Measurements from ENCODE around the gene SDCCAG8.
"Not testable (repeated sequence)": the region's sequence is repeated elsewhere in the genome, so short reads cannot be mapped to it uniquely, and the experiment has no call there.

Gene SDCCAG8

DNA sequence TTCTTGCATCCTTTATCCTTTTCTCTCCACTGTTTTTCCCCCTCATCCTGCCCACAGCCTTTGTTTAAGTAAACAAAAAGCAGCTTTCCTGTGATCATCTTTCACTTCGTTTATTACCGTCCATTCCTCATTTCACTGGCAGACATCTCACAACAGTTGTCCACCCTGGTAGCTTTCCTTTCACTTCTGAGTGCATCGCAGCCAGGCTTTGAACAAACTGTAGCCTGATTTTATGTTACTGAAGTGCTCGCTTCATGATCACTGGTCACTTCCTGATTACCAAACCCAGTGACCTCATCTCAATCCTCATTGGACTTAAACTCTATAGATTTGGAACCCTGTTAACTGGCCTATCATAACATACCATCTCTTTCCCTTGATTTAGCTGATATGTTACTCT is 67.7 kb downstream of the SDCCAG8 start:
- no peak for DNase-seq (ENCODE audit: extremely low read depth in 1 of 2, low read depth in 1 of 2)

DNA sequence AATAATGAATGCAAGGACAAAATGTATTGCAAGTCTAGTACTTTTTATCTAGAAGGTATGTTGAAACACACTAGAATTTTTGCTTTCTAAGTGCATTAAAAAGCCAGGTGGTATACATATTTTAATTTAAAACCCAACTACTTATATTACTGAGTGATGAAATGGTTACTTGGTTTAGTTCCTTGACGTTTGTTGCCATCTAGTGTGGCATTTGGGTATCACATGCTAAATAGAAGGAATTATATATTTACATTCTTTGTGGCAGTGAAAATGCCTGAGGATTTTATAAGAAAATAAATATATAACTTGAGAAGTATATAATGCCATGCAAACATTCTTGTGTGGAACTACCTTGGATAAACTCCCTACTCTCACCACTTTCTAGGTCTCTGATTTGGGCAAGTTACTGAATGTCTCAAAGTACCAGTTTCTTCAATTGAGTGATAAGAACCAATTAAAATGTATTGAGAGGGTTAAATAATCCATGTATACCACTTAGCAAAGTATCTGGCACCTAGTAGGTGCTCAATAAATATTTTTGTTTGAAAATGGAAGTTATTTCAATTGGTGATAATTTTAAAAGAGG is 69.6 kb downstream of the SDCCAG8 start:
- DNase-seq (ENCODE audit: extremely low read depth in 1 of 2, low read depth in 1 of 2) = no peak

DNA sequence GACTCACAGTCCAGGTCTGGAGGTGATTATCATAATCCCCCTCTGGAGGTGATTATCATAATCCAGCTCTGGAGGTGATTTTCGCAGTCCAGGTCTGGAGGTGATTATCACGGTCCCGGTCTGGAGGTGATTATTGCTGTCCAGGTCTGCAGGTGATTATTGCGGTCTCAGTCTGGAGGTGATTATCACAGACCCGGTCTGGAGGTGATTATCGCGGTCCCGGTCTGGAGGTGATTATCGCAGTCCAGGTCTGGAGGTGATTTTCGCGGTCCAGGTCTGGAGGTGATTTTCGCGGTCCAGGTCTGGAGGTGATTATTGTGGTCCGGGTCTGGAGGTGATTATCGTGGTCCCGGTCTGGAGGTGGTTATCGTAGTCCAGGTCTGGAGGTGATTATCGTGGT is 76.6 kb downstream of the SDCCAG8 start:
- no peak for DNase-seq (ENCODE audit: extremely low read depth in 1 of 2, low read depth in 1 of 2)

DNA sequence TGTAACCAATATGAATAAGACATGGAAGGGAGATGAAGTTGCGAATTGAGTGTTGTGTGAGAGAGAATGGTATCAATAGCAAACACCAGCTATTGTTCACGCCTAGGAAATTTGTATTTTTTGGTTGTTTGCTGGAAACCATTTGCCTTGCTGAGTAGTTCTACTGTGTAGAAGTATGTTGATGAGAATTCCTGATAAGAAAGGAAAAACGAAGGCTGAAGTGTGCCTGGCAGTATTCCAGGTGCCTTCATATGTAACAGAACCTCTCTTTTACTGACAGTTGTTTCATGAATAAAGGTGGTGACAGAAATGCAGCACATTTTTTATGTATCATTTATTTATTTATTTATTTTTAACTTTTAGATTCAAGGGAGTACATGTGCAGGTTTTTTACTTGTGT is 79.5 kb downstream of the SDCCAG8 start:
- no peak for DNase-seq (ENCODE audit: extremely low read depth in 1 of 2, low read depth in 1 of 2)

DNA sequence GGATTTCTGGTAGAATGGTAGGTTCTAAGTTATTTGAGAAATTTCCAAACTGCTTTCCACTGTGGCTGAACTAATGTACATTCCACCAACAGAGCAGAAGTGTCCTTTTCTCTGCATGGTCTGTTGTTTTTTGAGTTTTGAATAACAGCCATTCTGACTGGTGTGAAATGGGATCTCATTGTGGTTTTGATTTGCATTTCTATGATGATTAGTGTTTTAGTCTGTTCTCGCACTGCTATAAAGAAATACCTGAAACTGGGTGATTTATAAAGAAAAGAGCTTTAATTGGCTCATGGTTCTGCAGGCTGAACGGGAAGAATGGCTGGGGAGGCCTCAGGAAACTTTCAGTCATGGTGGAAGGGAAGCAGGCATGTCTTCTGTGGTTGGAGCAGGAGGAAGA is 80.3 kb downstream of the SDCCAG8 start:
- no peak for DNase-seq (ENCODE audit: extremely low read depth in 1 of 2, low read depth in 1 of 2)

DNA sequence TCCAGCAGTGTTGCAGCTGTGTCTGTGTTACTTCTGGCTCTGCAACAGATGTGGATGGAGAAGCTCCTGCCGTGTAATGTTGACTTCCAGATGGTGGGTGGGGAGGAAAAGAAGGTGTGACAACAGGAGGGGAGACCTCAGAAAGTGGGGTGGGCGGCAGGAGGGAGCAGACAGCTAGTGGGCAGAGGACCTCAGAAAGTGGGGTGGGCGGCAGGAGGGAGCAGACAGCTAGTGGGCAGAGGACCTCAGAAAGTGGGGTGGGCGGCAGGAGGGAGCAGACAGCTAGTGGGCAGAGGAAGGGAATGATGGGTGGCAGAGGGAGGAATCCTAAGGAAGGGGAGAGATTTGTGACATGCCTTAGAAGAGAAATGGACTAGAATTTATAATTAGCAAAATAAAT is 83.0 kb downstream of the SDCCAG8 start:
- DNase-seq (ENCODE audit: extremely low read depth in 1 of 2, low read depth in 1 of 2) = not testable (repeated sequence)

DNA sequence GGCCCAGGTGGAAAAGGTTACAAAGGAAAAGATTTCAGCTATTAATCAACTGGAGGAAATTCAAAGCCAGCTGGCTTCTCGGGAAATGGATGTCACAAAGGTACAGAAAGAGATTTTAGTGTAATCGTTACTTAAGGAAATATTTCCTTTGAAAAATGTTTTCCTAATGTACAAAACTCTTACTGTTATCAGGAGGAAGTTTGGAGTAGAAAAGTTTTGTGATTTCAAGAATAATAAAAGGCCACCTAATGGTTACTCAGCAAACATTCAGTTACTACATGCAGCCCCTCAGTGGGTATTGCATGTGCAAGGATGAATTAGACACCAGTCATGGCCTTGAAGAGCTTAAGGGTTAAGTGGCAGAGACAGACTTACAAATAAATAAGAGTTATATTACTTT is 85.2 kb downstream of the SDCCAG8 start:
- no peak for DNase-seq (ENCODE audit: extremely low read depth in 1 of 2, low read depth in 1 of 2)

DNA sequence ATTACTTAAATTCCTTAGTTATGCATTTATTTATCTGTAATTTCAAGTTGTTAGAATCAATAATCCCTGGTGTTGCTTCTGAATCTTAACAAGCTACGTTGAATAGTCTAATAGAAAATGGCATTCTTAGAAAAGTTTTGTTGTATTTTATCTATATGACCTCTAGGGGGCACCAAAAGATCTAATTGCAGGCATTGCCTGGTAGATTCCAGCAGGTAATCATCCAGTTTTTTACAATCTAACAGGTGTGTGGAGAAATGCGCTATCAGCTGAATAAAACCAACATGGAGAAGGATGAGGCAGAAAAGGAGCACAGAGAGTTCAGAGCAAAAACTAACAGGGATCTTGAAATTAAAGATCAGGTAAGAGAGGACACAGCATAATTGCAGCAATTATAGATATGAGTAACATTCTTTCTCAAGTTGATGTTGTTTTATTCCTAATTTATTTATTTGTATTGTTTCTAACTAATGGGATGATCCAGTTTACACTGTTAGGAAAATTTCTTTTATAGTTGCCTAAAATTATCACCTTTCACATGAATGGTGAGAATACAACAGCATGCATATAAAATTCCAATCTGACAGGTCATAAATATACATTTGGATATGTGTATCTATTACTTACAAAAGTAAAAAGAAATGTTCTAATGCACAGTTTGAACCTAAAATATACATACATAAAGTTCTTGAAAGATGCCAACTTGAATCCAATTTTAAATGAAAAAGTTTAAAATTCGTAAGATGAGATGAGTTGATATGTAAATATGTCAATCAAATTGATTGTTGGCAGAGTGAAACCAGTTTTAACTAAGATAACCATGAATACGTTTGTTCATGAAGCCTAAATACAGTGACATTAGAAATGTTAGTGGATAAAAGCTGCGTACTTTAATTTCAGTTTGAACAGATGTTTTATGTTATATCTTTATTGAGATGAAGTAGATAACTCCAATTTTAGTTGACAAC is 88.4 kb downstream of the SDCCAG8 start:
- no peak for DNase-seq (ENCODE audit: extremely low read depth in 1 of 2, low read depth in 1 of 2)

DNA sequence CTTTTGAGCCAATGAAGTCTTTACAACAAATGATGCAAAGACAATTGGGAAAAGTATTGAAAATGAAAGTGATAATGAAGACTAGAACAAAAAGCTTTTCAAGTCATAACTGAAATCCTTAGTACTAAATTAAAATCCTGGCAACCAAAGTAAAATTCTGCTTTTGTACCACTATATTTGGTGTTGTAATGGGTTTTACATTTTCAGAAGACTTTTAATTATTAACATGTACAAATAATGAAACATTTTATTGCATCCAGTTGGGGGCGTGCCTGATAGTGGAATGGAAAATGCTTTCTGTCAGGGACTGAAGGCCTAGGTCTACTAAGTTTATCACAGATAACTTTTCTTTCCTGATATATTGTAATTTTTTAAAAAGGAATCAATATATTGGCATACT is 89.4 kb downstream of the SDCCAG8 start:
- no peak for DNase-seq (ENCODE audit: extremely low read depth in 1 of 2, low read depth in 1 of 2)

DNA sequence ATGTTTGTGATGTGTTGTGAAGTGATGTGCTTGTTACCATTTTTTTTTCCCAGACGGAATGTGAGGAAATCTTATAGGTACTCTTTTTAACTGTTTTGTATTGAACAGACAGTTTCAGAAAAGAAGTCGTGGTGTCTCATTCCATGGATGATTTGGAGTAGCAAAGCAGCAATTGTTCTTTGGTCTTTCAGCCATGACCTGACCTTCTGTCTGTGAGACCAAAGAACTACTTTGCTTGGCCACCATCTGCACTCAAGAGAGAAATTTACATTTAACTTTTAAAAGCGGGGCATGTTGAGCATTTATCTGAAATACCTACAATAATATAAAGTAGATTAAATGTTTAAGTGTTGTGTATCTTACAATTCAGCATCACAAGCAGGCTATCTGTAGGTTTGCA is 90.2 kb downstream of the SDCCAG8 start:
- no peak for DNase-seq (ENCODE audit: extremely low read depth in 1 of 2, low read depth in 1 of 2)

DNA sequence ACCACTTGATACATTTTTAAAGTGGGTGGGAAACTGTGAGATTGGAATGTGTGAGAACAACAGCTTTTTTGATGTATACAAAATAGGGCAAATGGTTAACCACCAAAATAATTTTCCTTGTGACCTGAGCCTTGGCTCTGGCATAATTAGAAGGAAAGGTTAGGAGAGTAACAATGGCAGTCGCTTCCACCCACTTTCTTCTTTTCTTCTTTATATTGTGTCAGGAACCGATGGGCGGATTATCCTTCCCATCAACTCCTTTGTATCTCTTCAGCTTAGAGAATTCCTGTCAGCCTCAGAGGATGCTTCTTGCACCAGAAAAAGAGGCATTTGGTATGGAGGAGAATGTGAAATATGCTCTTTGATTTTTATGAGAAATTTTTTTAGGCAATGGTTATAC is 90.6 kb downstream of the SDCCAG8 start:
- DNase-seq (ENCODE audit: extremely low read depth in 1 of 2, low read depth in 1 of 2) = no peak

DNA sequence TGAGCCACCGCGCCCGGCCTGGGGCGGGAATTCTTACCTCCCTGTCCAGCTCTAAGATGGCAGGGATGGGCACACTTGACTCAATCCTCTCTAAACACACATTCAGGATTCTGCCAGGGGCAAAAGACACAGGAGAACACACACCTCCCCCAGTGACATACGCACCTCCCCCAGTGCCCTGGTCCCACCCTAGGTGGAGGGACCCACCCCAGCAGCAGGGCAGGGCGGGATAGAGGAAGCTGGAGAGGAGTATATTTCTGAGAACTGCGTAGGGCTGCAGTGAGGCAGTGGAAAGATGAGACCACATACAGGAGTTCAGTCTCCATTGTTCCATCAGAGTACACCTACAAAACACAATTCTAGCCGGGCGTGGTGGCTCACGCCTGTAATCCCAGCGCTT is 92.5 kb downstream of the SDCCAG8 start:
- DNase-seq (ENCODE audit: extremely low read depth in 1 of 2, low read depth in 1 of 2) = no peak

DNA sequence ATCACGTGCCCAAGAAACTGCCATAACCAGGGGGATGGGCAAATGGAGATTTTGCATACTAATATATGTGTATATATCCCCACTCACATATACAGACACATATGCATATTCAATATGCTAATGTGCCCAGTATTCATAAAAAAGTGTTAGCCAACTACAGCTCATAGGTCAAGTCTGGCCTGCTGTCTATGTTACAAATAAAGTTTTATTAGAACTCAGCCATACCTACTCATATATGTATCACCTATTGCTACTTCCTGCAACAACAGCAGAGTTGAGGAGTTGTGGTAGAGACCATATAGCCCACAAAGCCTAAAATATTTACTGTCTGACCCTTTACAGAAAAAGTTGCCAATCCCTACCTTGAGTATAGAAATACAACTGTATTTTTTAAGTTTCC is 93.3 kb downstream of the SDCCAG8 start:
- no peak for DNase-seq (ENCODE audit: extremely low read depth in 1 of 2, low read depth in 1 of 2)

DNA sequence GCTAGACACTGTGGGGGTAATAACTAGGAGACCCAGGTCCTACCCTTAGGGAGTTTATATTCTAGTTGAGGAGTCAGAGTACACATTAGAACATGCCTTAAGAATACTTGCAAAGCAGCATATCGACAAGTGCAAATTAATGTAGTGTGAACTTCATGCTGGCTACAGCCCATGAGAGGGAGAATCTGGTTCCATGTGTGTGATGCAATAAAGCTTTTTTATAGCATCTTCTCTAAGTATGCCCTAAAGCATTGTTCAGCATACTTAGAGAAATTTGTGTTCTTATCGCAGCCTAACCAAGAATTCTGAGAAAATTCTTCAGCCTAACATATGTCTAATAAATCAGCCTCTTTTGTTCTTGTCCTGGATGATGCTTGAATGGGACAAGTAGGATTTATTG is 95.5 kb downstream of the SDCCAG8 start:
- no peak for DNase-seq (ENCODE audit: extremely low read depth in 1 of 2, low read depth in 1 of 2)

DNA sequence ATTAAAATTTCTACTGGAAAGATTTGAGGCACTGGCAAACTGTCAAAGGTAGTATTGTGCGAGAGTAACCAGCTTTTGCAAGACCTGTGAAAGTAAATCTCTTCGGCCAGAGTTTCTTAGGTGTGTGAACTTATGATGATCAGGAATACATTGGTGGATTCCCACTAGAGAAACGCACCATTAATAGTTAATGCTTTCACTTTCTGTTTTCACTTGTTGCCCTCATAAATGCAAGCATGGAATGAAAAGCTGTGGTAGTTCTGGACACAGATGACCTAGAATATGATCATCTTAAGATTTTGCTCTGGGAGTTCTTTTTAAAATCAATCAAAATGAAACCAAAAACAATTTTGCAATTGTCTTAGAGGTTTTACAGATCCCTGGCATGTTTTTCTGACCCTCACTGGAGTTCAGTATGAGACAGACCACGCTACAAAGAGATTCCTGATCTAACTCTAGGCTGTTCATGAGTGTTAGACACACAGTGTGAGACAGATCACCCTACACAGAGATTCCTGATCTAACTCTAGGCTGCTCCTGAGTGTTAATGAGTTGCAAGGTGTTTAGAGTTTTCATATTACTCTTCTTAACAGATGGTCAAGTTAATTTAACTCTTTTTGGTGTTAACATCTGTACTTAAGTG is 98.8 kb downstream of the SDCCAG8 start:
- no peak for DNase-seq (ENCODE audit: extremely low read depth in 1 of 2, low read depth in 1 of 2)

DNA sequence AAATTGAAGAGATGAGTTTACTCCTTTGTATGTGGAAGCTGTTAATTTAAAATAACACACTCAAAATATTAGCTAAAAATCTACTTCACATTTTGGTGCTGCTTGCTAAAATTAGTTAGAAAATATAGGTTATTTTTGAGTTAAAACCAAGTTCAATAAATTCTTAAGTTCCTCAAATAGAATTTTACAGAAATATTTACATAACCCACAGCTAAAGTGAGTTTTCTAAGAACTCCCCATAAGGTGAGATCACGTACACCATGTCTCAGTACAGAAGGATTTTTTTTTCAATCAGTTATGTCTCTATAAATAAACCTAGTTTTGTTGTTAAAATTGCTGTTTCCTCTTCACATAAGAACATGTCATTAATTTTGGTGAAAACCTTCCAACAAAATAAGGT is 108.0 kb downstream of the SDCCAG8 start:
- DNase-seq (ENCODE audit: extremely low read depth in 1 of 2, low read depth in 1 of 2) = no peak

DNA sequence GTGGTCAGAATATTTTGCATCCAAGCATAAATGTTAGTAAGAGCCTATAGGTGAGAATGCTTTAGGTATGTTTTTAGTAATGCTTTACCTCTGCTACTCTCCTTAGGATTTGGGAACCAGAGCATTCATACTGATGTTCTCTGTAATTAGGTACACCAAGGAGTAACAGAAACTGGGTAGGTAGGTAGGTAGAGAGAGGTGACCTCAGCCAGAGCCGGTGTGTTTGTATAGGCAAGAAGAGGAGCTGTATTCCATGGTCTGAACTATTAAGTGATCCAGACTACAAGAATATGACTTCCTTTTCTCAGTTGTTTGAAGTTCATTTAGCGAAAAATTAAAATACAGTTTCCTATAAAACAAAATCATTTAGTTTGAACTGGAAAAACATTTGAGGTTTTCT is 108.5 kb downstream of the SDCCAG8 start:
- no peak for DNase-seq (ENCODE audit: extremely low read depth in 1 of 2, low read depth in 1 of 2)

DNA sequence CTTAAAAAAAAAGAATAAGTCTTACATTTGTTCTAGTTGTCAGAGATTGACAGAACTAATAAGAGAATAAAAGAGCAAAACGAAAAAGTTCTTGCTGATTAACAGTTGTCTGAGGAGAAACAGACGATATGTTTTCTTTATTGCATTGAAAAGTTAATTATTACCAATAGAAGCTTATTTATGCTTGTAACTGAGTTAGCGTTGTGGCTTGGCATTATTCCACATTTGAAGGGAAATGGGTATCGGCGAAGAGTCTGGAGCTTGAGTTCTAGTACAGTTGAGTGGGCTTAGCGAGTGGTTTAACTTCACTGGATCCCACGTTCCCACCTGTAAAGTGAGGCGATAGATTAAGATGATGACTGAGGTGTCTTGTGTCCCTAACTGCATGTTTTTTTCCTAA is 109.0 kb downstream of the SDCCAG8 start:
- no peak for DNase-seq (ENCODE audit: extremely low read depth in 1 of 2, low read depth in 1 of 2)

DNA sequence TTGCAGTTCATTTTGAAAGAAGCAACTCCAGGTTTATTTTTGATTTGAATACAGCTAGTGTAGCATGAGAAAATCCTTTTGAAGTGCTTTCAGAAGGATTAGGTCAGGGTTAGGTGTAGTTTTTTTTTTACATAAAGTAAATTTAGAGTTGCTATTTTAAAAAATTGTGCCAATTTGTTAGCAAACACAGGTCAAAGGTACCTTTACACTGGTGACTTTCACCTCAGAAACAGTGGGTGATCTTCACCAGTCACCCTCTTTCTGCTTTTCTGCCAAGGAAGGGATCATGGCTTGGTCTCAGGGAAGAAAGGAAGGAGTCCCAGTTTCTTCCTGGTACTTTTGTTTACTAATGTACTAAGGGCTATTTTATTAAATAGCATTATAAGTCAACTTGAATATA is 111.5 kb downstream of the SDCCAG8 start:
- DNase-seq (ENCODE audit: extremely low read depth in 1 of 2, low read depth in 1 of 2) = no peak

DNA sequence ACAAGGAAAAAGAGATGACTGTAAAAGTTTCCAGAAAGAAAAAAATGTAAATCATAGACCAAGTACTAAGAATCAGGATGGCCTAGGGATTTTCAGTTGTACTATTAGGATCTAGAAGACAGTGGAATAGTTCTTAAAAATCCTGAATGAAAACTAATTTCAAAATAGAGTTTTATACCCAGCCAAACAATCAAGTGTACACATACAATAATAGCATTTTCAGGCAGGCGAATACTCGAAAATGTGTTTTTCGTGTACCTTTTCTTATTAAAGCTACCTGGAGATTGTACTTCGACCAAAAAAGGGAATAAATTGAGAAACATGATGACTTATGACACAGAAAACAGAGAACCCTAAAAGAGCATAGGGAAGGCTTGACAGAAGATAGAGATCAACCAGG is 118.6 kb downstream of the SDCCAG8 start:
- no peak for DNase-seq (ENCODE audit: extremely low read depth in 1 of 2, low read depth in 1 of 2)

DNA sequence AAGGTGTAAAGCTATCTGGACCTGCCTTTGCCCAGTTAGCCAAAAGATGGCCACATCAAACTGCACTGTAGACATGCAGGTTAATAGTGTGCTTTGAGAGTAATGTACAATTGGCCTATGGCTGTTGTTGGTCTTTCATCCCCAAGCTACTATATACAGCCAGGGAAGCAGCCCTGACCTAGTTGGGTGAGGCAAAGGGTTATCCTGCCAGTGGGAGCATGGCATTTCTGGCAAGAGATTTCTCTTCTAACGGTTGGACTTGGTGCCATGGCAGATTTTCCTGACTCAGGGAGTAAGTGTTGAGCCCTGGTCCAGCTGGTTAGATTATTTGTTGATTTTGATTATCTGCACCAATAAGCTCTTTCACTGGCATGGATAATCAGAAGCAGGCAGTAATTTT is 119.8 kb downstream of the SDCCAG8 start:
- DNase-seq (ENCODE audit: extremely low read depth in 1 of 2, low read depth in 1 of 2) = no peak

DNA sequence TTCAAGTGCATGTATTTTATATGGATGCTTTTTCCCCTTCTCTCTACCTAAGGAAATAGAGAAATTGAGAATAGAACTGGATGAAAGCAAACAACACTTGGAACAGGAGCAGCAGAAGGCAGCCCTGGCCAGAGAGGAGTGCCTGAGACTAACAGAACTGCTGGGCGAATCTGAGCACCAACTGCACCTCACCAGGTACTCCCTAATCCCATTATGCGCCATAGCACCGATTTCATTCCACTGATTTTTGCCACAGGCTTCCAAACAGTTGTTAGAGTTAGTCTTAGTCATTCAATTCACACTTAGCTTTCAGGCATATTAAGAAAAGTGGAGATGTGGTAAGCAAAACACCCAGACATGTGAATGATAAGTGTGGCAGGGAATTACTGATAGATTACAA is 122.8 kb downstream of the SDCCAG8 start:
- DNase-seq (ENCODE audit: extremely low read depth in 1 of 2, low read depth in 1 of 2) = no peak

Measured in stimulated activated CD8-positive, alpha-beta memory T cell treated with anti-CD3 and anti-CD28 coated beads, Interleukin-7, amount 100 ng/mL, for 48 hours (primary cell).